Measurements from ENCODE around the gene SPC24. TPM values are rescaled to one million over a fixed set of nuclear protein-coding genes. Genes with fewer than 3 reads are reported as not detected.
"Not testable (repeated sequence)": the region's sequence is repeated elsewhere in the genome, so short reads cannot be mapped to it uniquely, and the experiment has no call there.

SPC24 gene
- total RNA-seq, 4 donors from 2014 or later, result 1.8 to 21.8 (median 2.6) TPM

- peak overlapping the region in 1 of 2 donors; percentile 5 for H3K27ac ChIP-seq
- no peaks in the 10 kb centered on the region for H3K4me1 ChIP-seq
- no peaks in the 10 kb centered on the region for H3K9me3 ChIP-seq
- H3K4me3 ChIP-seq, result no peak overlapping the region
- no peaks in the 10 kb centered on the region for H3K36me3 ChIP-seq
- H3K27me3 ChIP-seq, result no peaks in the 10 kb centered on the region
- intact Hi-C loops (cut with DNase I; ENCODE audit: low total_unique reads), result no loop called here
- TF ChIP-seq POLR2A (IDR thresholded peaks at IDR 0.05), result no peak
- TF ChIP-seq, protein P1, sequence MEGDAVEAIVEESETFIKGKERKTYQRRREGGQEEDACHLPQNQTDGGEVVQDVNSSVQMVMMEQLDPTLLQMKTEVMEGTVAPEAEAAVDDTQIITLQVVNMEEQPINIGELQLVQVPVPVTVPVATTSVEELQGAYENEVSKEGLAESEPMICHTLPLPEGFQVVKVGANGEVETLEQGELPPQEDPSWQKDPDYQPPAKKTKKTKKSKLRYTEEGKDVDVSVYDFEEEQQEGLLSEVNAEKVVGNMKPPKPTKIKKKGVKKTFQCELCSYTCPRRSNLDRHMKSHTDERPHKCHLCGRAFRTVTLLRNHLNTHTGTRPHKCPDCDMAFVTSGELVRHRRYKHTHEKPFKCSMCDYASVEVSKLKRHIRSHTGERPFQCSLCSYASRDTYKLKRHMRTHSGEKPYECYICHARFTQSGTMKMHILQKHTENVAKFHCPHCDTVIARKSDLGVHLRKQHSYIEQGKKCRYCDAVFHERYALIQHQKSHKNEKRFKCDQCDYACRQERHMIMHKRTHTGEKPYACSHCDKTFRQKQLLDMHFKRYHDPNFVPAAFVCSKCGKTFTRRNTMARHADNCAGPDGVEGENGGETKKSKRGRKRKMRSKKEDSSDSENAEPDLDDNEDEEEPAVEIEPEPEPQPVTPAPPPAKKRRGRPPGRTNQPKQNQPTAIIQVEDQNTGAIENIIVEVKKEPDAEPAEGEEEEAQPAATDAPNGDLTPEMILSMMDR (IDR thresholded peaks at IDR 0.05), result no peak
- DNase-seq, result no peak
Observed at GRCh38 chr19:11100049-11100448, 55.5 kb downstream of the SPC24 start.

DNA sequence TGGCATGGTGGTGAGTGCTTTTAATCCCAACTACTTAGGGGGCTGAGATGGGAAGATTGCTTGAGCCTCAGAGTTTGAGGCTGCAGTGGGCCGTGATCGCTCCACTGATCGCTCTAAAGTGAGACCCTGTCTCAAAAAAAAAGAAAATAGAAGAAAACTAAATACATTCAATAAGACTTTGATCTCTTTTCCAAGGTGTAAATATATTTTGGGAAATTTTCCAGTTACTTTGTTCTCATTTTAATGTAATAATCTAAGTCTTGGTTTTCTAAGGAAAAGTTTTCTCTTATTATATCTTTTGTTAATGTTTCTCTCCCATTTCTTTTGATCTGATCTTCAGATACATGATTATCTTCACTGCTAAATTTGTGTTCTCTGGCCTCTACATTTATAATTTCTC, 56.7 kb downstream of the SPC24 start:
- H3K9me3 ChIP-seq, result no peaks in the 10 kb centered on the region
- TF ChIP-seq POLR2A (IDR thresholded peaks at IDR 0.05), result no peak
- TF ChIP-seq, protein P1 (IDR thresholded peaks at IDR 0.05), result no peak
- no peak for DNase-seq
- H3K4me1 ChIP-seq, result no peaks in the 10 kb centered on the region
- H3K27me3 ChIP-seq, result no peaks in the 10 kb centered on the region
- no peak overlapping the region for H3K4me3 ChIP-seq
- intact Hi-C loops (cut with DNase I; ENCODE audit: low total_unique reads), result no loop called here
- H3K27ac ChIP-seq, result no peak overlapping the region
- no peaks in the 10 kb centered on the region for H3K36me3 ChIP-seq

DNA sequence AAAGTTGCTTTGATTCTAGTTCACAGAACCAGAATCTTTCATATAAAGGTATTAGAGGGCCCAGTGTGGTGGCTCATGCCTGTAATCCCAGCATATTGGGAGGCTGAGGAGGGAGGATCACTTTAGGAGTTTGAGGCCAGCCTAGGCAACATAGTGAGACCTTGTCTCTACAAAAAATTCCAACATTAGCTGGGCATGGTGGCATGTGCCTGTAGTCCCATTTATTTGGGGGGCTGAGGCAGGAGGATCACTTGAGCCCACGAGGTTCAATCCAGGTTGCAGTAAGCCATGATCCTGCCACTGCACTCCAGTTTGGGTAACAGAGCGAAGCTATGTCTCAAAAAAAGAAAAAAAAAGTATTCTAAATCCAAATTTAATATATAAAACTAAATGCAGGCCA, 57.3 kb downstream of the SPC24 start:
- no peak for DNase-seq
- no peaks in the 10 kb centered on the region for H3K36me3 ChIP-seq
- no peak overlapping the region for H3K27ac ChIP-seq
- H3K27me3 ChIP-seq, result no peaks in the 10 kb centered on the region
- H3K9me3 ChIP-seq, result no peaks in the 10 kb centered on the region
- H3K4me1 ChIP-seq, result no peaks in the 10 kb centered on the region
- no peak overlapping the region for H3K4me3 ChIP-seq
- TF ChIP-seq POLR2A (IDR thresholded peaks at IDR 0.05), result no peak
- TF ChIP-seq, protein P1 (IDR thresholded peaks at IDR 0.05), result no peak
- intact Hi-C loops (cut with DNase I; ENCODE audit: low total_unique reads), result no loop called here

DNA sequence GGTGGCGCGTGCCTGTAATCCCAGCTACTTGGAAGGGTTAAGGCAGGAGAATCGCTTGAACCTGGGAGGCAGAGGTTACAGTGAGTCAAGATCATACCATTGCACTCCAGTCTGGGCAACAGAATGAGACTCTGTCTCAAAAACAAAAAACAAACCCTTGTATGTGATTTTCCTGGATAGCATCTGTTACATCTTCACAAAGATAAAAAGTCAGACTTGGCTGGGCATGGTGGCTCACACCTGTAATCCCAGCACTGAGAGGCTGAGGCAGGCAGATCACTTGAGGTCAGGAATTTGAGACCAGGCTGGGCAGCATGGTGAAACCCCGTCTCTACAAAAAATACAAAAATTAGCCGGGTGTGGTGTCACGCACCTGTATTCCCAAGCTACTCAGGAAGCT, 58.2 kb downstream of the SPC24 start:
- H3K9me3 ChIP-seq; H3K27me3 ChIP-seq; DNase-seq; H3K4me3 ChIP-seq; intact Hi-C loops (cut with DNase I; ENCODE audit: low total_unique reads); H3K4me1 ChIP-seq; H3K36me3 ChIP-seq: not testable (repeated sequence)
- H3K27ac ChIP-seq, result peak overlapping the region; percentile 98 to 99

- H3K36me3 ChIP-seq, result no peaks in the 10 kb centered on the region
- peaks cover 0 to 7% of the 10 kb centered on the region in 2 donors for H3K4me1 ChIP-seq
- H3K9me3 ChIP-seq, result no peaks in the 10 kb centered on the region
- no peaks in the 10 kb centered on the region for H3K27me3 ChIP-seq
- DNase-seq, result peak; percentile 73 to 80
- peak overlapping the region; percentile 98 to 99 for H3K27ac ChIP-seq
- TF ChIP-seq, protein P1 (IDR thresholded peaks at IDR 0.05), result no peak
- no peak for TF ChIP-seq POLR2A (IDR thresholded peaks at IDR 0.05)
- intact Hi-C loops (cut with DNase I; ENCODE audit: low total_unique reads), result no loop called here
- H3K4me3 ChIP-seq, result no peak overlapping the region
Observed at GRCh38 chr19:11096210-11096841, 59.3 kb downstream of the SPC24 start.

Small RNAs within 50 kb of the gene (microRNA-seq; reads per million reads assigned to microRNA genes)
- gene MIR6886 (ENCODE audit: borderline microRNAs expressed, borderline replicate concordance), result not detected

Other genes with a start within 250 kb of the SPC24 start
- gene YIPF2, start 227.1 kb downstream of the SPC24 start, total RNA-seq, result 100 to 1,000 TPM in 1 of 4 donors, 10 to 100 TPM in 3; 40.5 to 100 (median 71.0) TPM
- gene TIMM29, start 227.0 kb downstream of the SPC24 start, total RNA-seq, result 10 to 100 TPM in 3 of 4 donors, 1 to 10 TPM in 1; 7.6 to 40.5 (median 28.5) TPM
- gene SMARCA4, start 194.8 kb downstream of the SPC24 start, total RNA-seq, result 10 to 100 TPM; 44.6 to 78.7 (median 76.2) TPM
- gene LDLR, start 66.3 kb downstream of the SPC24 start, total RNA-seq, result 10 to 100 TPM in 3 of 4 donors, 1 to 10 TPM in 1; 7.9 to 55.3 (median 48.8) TPM
- gene KANK2, start 41.8 kb upstream of the SPC24 start, total RNA-seq, result 100 to 1,000 TPM; 326 to 762 (median 535) TPM
- 1 to 10 TPM in 1 of 4 donors, not detected in 3; 3.0 TPM for gene ANGPTL8, start 83.8 kb upstream of the SPC24 start, total RNA-seq
- 10 to 100 TPM; 13.5 to 89.4 (median 38.6) TPM for gene DOCK6, start 106.7 kb upstream of the SPC24 start, total RNA-seq
- not detected for gene TSPAN16, start 140.4 kb upstream of the SPC24 start, total RNA-seq
- gene RAB3D, start 183.9 kb upstream of the SPC24 start, total RNA-seq, result 10 to 100 TPM; 14.3 to 61.6 (median 25.7) TPM
- 100 to 1,000 TPM in 1 of 4 donors, 10 to 100 TPM in 3; 41.2 to 117 (median 77.4) TPM for gene TMEM205, start 190.5 kb upstream of the SPC24 start, total RNA-seq
- gene CCDC159, start 190.7 kb upstream of the SPC24 start, total RNA-seq, result 10 to 100 TPM in 3 of 4 donors, 1 to 10 TPM in 1; 1.2 to 46.2 (median 16.4) TPM
- 10 to 100 TPM in 3 of 4 donors, 1 to 10 TPM in 1; 4.1 to 71.7 (median 23.7) TPM for gene PLPPR2, start 199.7 kb upstream of the SPC24 start, total RNA-seq
- 1 to 10 TPM in 1 of 4 donors, under 1 TPM in 3; 0.48 to 3.5 (median 0.68) TPM for gene SWSAP1, start 218.9 kb upstream of the SPC24 start, total RNA-seq
- gene EPOR, start 228.5 kb upstream of the SPC24 start, total RNA-seq, result 1 to 10 TPM; 1.8 to 5.9 (median 4.1) TPM